ENCODE results near the gene CACNG3. TPM values are rescaled to one million over a fixed set of nuclear protein-coding genes. Genes with fewer than 3 reads are reported as not detected.

CACNG3 gene
- total RNA-seq, 4 donors from 2014 or later: not detected

Small RNAs within 50 kb of the gene (small RNA-seq; reads per million reads assigned to genes)
- gene RF00408: 0 reads per million in 4 donors
- gene RNU7-24P: 0 reads per million in 4 donors

All from transverse colon (tissue), 4 donors.